Measurements from ENCODE around the gene BLVRB. TPM values are rescaled to one million over a fixed set of nuclear protein-coding genes. Genes with fewer than 3 reads are reported as not detected.

The BLVRB gene
- total and polyA plus RNA-seq, 9 of the 15 experiments (the other 6 are each of a cell fraction or from before 2014, with no cell fraction given), result 81.1 to 749 (median 331) TPM

DNA sequence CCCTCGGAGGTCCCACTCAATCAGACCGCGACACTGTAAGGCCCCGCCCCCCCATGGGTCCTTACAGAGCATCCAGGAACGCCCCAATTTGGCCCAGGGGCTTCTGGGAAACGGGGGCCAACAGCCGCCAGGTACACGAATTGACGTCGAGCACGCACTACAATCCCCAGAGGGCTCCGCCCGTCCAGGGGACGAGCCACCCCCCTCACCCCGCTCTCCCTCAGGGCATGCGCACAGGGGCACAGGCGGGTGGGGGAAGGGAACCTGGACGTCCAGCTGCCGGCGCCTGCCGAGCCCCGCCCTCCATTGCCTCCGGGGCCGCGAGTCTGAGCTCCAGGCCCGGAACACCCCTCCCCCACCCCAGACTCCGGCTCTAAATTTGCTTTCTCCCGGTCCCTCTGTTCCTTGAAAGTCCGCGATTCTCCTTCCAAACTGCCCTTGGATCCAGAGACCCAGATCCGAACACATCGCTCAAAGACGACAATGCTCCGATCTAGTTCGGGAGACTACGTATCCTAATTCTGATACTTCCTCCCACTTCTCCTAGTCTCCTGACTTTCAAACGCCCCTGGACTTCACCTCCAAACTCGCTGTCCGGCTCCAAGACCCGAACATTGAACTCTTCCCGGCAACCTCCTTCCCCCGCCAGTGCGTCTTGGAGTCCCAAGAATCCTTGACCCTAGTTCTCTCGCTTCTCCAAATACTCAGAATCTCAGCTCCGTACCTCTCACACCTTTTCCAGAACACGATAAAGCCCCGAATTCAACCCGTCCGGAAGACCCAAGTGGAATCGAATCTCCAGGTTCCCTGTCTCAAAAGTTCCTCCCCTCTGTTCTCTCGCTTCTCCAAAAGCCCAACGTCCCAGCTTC is 22.2 kb downstream of the BLVRB start (continued):
- TF ChIP-seq, protein P1, sequence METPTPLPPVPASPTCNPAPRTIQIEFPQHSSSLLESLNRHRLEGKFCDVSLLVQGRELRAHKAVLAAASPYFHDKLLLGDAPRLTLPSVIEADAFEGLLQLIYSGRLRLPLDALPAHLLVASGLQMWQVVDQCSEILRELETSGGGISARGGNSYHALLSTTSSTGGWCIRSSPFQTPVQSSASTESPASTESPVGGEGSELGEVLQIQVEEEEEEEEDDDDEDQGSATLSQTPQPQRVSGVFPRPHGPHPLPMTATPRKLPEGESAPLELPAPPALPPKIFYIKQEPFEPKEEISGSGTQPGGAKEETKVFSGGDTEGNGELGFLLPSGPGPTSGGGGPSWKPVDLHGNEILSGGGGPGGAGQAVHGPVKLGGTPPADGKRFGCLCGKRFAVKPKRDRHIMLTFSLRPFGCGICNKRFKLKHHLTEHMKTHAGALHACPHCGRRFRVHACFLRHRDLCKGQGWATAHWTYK (CRISPR knock-in tag; IDR thresholded peaks at IDR 0.05), result peak; percentile 36; the same call in 1 of the 2 replicates
- TF ChIP-seq SNRNP70 (optimal IDR thresholded peaks at IDR 0.05; ENCODE audit: low read depth, low read length), result no peak
- no peak for TF ChIP-seq NFIX (CRISPR knock-in tag; IDR thresholded peaks at IDR 0.05; ENCODE audit: low read depth)
- TF ChIP-seq GTF2F1 (IDR thresholded peaks at IDR 0.05; ENCODE audit: low read depth, low read length), result peak; percentile 48; the same call in 1 of the 2 replicates
- TF ChIP-seq KLF13 (tag; IDR thresholded peaks at IDR 0.05; ENCODE audit: borderline replicate concordance, low read depth), result peak; percentile 83
- TF ChIP-seq MXI1 (IDR thresholded peaks at IDR 0.05; ENCODE audit: low read depth, low read length), result no peak
- TF ChIP-seq CXXC5 (CRISPR knock-in tag; IDR thresholded peaks at IDR 0.05), result peak; percentile 90
- TF ChIP-seq, protein P2, sequence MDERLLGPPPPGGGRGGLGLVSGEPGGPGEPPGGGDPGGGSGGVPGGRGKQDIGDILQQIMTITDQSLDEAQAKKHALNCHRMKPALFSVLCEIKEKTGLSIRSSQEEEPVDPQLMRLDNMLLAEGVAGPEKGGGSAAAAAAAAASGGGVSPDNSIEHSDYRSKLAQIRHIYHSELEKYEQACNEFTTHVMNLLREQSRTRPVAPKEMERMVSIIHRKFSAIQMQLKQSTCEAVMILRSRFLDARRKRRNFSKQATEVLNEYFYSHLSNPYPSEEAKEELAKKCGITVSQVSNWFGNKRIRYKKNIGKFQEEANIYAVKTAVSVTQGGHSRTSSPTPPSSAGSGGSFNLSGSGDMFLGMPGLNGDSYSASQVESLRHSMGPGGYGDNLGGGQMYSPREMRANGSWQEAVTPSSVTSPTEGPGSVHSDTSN (CRISPR knock-in tag; IDR thresholded peaks at IDR 0.05; ENCODE audit: low read depth), result no peak
- TF ChIP-seq, protein P2 (tag; conservative IDR thresholded peaks at IDR 0.05; ENCODE audit: low read depth), result peak; percentile 21; the same call in 1 of the 2 replicates
- TF ChIP-seq SRSF7 (optimal IDR thresholded peaks at IDR 0.05; ENCODE audit: low read depth, low read length), result no peak
- TF ChIP-seq ZNF764 (CRISPR knock-in tag; IDR thresholded peaks at IDR 0.05; ENCODE audit: low read depth), result no peak
- no peak; the same call in 1 of the 2 replicates for TF ChIP-seq RAD51 (IDR thresholded peaks at IDR 0.05; ENCODE audit: borderline replicate concordance, low read depth)

Measured in K562 (cell line).